Neural progenitor cell (in vitro differentiated cells): ENCODE measurements around the gene DPRX. TPM values are rescaled to one million over a fixed set of nuclear protein-coding genes. Genes with fewer than 3 reads are reported as not detected.

Experiments used
- DNase-seq: peaks from one replicate; pipeline ENCODE4 v3.0.0-alpha.2; 2016; ENCODE audit warnings: low spot score
- H2AFZ ChIP-seq: fragments of 200-600 bp; sonication (generic); replicated peaks from 2 replicates; pipeline ENCODE4 v1.6.1; 2016; ENCODE audit warnings: antibody characterized with exemption
- H3F3A ChIP-seq: fragments of 200-600 bp; sonication (generic); 2 replicates; pipeline ENCODE4 v1.6.1; 2016; ENCODE audit warnings: antibody characterized with exemption, low read depth
- H3K27ac ChIP-seq: fragments of 200-600 bp; sonication (generic); 2 replicates; pipeline ENCODE4 v1.5.1; 2016; ENCODE audit warnings: mild to moderate bottlenecking
- H3K27me3 ChIP-seq: fragments of 200-600 bp; sonication (generic); 2 replicates; pipeline ENCODE4 v1.6.1; 2016; ENCODE audit warnings: mild to moderate bottlenecking, moderate library complexity
- H3K36me3 ChIP-seq: fragments of 200-600 bp; sonication (generic); 2 replicates; pipeline ENCODE4 v1.5.1; 2016
- H3K4me1 ChIP-seq: fragments of 200-600 bp; sonication (generic); 2 replicates; pipeline ENCODE4 v1.6.1; 2016; ENCODE audit warnings: mixed run types
- H3K4me2 ChIP-seq: fragments of 200-600 bp; sonication (generic); 2 replicates; pipeline ENCODE4 v1.6.1; 2016
- H3K4me3 ChIP-seq: fragments of 200-600 bp; sonication (generic); 2 replicates; pipeline ENCODE4 v1.5.1; 2016
- H3K79me2 ChIP-seq: fragments of 200-600 bp; sonication (generic); 2 replicates; pipeline ENCODE4 v1.6.1; 2016; ENCODE audit warnings: low read depth
- H3K9ac ChIP-seq: fragments of 200-600 bp; sonication (generic); 2 replicates; pipeline ENCODE4 v1.6.1; 2016
- H3K9me3 ChIP-seq: fragments of 200-600 bp; sonication (generic); 2 replicates; pipeline ENCODE4 v1.5.1; 2016; ENCODE audit warnings: low read depth
- H4K20me1 ChIP-seq: fragments of 200-600 bp; sonication (generic); 2 replicates; pipeline ENCODE4 v1.6.1; 2016; ENCODE audit warnings: low read depth
- H3K27ac Mint-ChIP-seq: 3 replicates; pipeline ENCODE4 v1.8.0; 2021; ENCODE audit warnings: mixed read lengths
- H3K27me3 Mint-ChIP-seq: 2 replicates; pipeline ENCODE4 v1.8.0; 2022; ENCODE audit warnings: low read depth, mild to moderate bottlenecking, inconsistent platforms, moderate library complexity, mixed read lengths; ENCODE audit not compliant: insufficient read depth
- H3K36me3 Mint-ChIP-seq: 3 replicates; pipeline ENCODE4 v1.8.0; 2021; ENCODE audit warnings: mixed read lengths
- H3K4me1 Mint-ChIP-seq: 3 replicates; pipeline ENCODE4 v1.8.0; 2021; ENCODE audit warnings: mixed read lengths
- H3K4me3 Mint-ChIP-seq: 3 replicates; pipeline ENCODE4 v1.8.0; 2021; ENCODE audit warnings: mild to moderate bottlenecking, moderate library complexity, mixed read lengths
- H3K9me3 Mint-ChIP-seq: 3 replicates; pipeline ENCODE4 v1.8.0; 2020; ENCODE audit warnings: mixed read lengths
- EZH2 ChIP-seq: fragments of 200-600 bp; sonication (generic); IDR thresholded peaks from 2 replicates; pipeline ENCODE4 v1.6.1; 2017; ENCODE audit warnings: antibody characterized with exemption, mild to moderate bottlenecking, moderate library complexity
- EZH2phosphoT487 ChIP-seq: fragments of 200-600 bp; sonication (generic); IDR thresholded peaks from 2 replicates; pipeline ENCODE4 v1.6.1; 2017; ENCODE audit warnings: antibody characterized with exemption
- total RNA-seq: library from RNA; depleted of rRNA; stranded (reverse); fragments of >200 nt; gene quantifications from 2 replicates; pipeline ENCODE4 v1.2.3, GENCODE V29; 2015; ENCODE audit warnings: low replicate concordance
- TF ChIP-seq, protein P1 (sequence below): fragments of 200-600 bp; sonication (generic); IDR thresholded peaks from 2 replicates; pipeline ENCODE4 v1.5.1; 2017; ENCODE audit warnings: antibody characterized with exemption, mild to moderate bottlenecking

DPRX gene
- total RNA-seq, 1 donor from 2014 or later: not detected

DNA sequence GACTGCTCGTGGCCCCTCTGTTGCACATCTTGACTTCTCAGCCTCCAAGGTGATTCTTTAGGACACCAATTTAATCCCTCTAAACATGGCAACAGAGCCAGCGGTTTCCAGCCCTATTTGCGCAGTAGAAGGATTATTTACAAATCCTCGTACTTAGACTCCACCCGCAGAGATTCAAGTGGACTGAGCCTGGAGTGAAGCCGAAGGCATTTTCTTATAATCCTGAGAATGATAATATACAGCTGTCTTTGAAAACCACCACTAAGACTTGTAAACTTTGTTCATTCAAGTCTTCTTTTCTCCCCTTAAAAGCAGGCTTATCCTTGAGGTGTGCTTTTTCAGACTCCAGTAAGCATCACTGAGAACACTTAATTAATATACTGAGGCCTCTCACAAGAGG is 4.8 kb upstream of the DPRX start:
- no peaks in the 10 kb centered on the region for H3F3A ChIP-seq
- no peak overlapping the region for H3K9ac ChIP-seq
- H2AFZ ChIP-seq: no peak overlapping the region
- H3K36me3 Mint-ChIP-seq: no peaks in the 10 kb centered on the region
- H3K4me1 ChIP-seq: no peaks in the 10 kb centered on the region
- no peak overlapping the region for H3K27ac ChIP-seq
- no peaks in the 10 kb centered on the region for H3K4me1 Mint-ChIP-seq
- H3K79me2 ChIP-seq: no peaks in the 10 kb centered on the region
- DNase-seq: no peak
- no peaks in the 10 kb centered on the region for H3K27me3 Mint-ChIP-seq
- TF ChIP-seq EZH2: no peak
- TF ChIP-seq, protein P1, sequence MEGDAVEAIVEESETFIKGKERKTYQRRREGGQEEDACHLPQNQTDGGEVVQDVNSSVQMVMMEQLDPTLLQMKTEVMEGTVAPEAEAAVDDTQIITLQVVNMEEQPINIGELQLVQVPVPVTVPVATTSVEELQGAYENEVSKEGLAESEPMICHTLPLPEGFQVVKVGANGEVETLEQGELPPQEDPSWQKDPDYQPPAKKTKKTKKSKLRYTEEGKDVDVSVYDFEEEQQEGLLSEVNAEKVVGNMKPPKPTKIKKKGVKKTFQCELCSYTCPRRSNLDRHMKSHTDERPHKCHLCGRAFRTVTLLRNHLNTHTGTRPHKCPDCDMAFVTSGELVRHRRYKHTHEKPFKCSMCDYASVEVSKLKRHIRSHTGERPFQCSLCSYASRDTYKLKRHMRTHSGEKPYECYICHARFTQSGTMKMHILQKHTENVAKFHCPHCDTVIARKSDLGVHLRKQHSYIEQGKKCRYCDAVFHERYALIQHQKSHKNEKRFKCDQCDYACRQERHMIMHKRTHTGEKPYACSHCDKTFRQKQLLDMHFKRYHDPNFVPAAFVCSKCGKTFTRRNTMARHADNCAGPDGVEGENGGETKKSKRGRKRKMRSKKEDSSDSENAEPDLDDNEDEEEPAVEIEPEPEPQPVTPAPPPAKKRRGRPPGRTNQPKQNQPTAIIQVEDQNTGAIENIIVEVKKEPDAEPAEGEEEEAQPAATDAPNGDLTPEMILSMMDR: no peak
- TF ChIP-seq EZH2phosphoT487: no peak
- no peak overlapping the region for H3K27ac Mint-ChIP-seq
- H3K9me3 ChIP-seq: no peaks in the 10 kb centered on the region
- H3K4me2 ChIP-seq: no peak overlapping the region
- H3K4me3 Mint-ChIP-seq: no peak overlapping the region
- peaks cover 9% of the 10 kb centered on the region for H3K9me3 Mint-ChIP-seq
- no peaks in the 10 kb centered on the region for H4K20me1 ChIP-seq
- H3K27me3 ChIP-seq: no peaks in the 10 kb centered on the region
- H3K36me3 ChIP-seq: no peaks in the 10 kb centered on the region
- H3K4me3 ChIP-seq: no peak overlapping the region

DNA sequence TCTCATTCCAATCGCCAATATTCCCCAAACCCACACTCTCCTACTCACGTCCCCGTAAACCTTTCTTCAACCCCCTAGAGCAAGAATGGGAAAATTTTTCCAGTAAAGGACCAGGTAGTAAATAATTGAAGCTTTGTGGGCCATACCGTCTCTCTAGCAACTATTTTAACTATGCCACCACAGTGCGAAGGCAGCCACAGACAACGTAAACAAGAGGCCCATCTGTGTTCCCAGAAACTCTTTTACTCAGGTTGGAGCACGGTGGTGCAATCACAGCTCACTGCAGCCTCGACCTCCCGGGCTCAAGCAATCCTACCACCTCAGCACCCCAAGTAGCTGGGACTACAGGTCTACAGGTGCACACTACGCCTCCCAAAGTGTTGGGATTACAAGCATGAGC is 3.0 kb downstream of the DPRX start:
- H3K27me3 Mint-ChIP-seq: peaks cover 4% of the 10 kb centered on the region
- Histone ChIP-seq H3K4me2 (no peak overlapping the region), H2AFZ (no peak overlapping the region), H4K20me1 (no peaks in the 10 kb centered on the region), H3K4me3 (no peak overlapping the region), H3K27me3 (no peaks in the 10 kb centered on the region), H3K79me2 (no peaks in the 10 kb centered on the region), H3F3A (no peaks in the 10 kb centered on the region), H3K36me3 (no peaks in the 10 kb centered on the region), H3K9ac (no peak overlapping the region), H3K9me3 (no peaks in the 10 kb centered on the region), H3K4me1 (no peaks in the 10 kb centered on the region), H3K27ac (no peak overlapping the region)
- H3K9me3 Mint-ChIP-seq: peaks cover 11% of the 10 kb centered on the region
- H3K4me1 Mint-ChIP-seq: no peaks in the 10 kb centered on the region
- no peak for DNase-seq
- no peaks in the 10 kb centered on the region for H3K36me3 Mint-ChIP-seq
- TF ChIP-seq EZH2phosphoT487 (no peak), EZH2 (no peak)
- TF ChIP-seq, protein P1: no peak
- no peak overlapping the region for H3K27ac Mint-ChIP-seq
- no peak overlapping the region for H3K4me3 Mint-ChIP-seq

DNA sequence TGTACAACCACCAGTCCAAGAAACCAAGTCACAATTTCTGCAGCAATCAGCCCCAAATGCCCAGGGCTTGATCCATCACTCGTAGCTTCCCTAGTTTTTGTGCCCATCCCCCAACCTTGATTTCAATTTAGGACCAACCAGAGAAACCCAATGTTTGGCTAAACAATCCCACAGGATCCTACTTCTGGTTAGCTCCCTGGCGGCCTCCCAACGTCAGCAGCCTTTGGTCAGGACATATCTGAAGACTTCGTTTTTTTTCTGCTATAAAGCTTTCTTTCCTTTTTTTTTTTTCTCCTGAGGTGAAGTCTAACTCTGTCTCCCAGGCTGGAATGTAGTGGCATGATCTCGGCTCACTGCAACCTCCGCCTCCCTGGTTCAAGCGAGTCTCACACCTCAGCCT is 7.7 kb downstream of the DPRX start:
- Mint-ChIP-seq H3K36me3 (no peaks in the 10 kb centered on the region), H3K4me1 (peaks cover 4% of the 10 kb centered on the region), H3K27ac (no peak overlapping the region), H3K27me3 (peaks cover 6% of the 10 kb centered on the region), H3K4me3 (no peak overlapping the region), H3K9me3 (peaks cover 12% of the 10 kb centered on the region)
- no peaks in the 10 kb centered on the region for H4K20me1 ChIP-seq
- no peak overlapping the region for H3K27ac ChIP-seq
- H2AFZ ChIP-seq: no peak overlapping the region
- no peaks in the 10 kb centered on the region for H3K36me3 ChIP-seq
- no peaks in the 10 kb centered on the region for H3K9me3 ChIP-seq
- H3K27me3 ChIP-seq: no peaks in the 10 kb centered on the region
- H3K79me2 ChIP-seq: no peaks in the 10 kb centered on the region
- no peak overlapping the region for H3K4me2 ChIP-seq
- no peak overlapping the region for H3K9ac ChIP-seq
- no peaks in the 10 kb centered on the region for H3F3A ChIP-seq
- TF ChIP-seq, protein P1: no peak
- no peak for TF ChIP-seq EZH2phosphoT487
- no peak for TF ChIP-seq EZH2
- DNase-seq: no peak
- H3K4me3 ChIP-seq: no peak overlapping the region
- H3K4me1 ChIP-seq: peaks cover 5% of the 10 kb centered on the region
